HAP-1 (cell line): ENCODE results near the gene ITFG1.
"Not testable (repeated sequence)": the region's sequence is repeated elsewhere in the genome, so short reads cannot be mapped to it uniquely, and the experiment has no call there.

Experiments
- DNase-seq, 2 experiments: peaks; one replicate each; pipeline ENCODE4 v3.0.0-alpha.2; 2016 to 2020; ENCODE audit warnings: low spot score in 2 of 2
- H3K27me3 ChIP-seq: fragments of 250-450 bp; sonication (Bioruptor Pico); 2 replicates; pipeline ENCODE4 v1.5.1; 2020; ENCODE audit warnings: low read depth, mild to moderate bottlenecking, moderate library complexity
- H3K36me3 ChIP-seq: fragments of 250-450 bp; sonication (Bioruptor Pico); replicated peaks from 2 replicates; pipeline ENCODE4 v1.5.1; 2020; ENCODE audit warnings: mild to moderate bottlenecking
- H3K4me1 ChIP-seq: fragments of 250-450 bp; sonication (Bioruptor Pico); 2 replicates; pipeline ENCODE4 v1.5.1; 2020; ENCODE audit warnings: mild to moderate bottlenecking
- H3K4me3 ChIP-seq: fragments of 250-450 bp; sonication (Bioruptor Pico); 2 replicates; pipeline ENCODE4 v1.5.1; 2020; ENCODE audit warnings: mild to moderate bottlenecking, moderate library complexity
- H3K9me3 ChIP-seq: fragments of 250-450 bp; sonication (Bioruptor Pico); 2 replicates; pipeline ENCODE4 v1.5.1; 2020; ENCODE audit warnings: mild to moderate bottlenecking, moderate library complexity
- in situ Hi-C: fragments of 300-500 bp; cut with MboI; formaldehyde crosslinking; loops from 3 replicates; pipeline ENCODE4 v1.14.3; 2020; ENCODE audit warnings: low sequenced_read_pairs, inconsistent platforms, mixed read lengths

The ITFG1 gene

GRCh38 chr16:47465919-47466630 lies 5.2 kb upstream of the ITFG1 start:
- no peaks in the 10 kb centered on the region for H3K9me3 ChIP-seq
- H3K4me3 ChIP-seq = no peak overlapping the region
- H3K27me3 ChIP-seq = no peaks in the 10 kb centered on the region
- peaks cover 35% of the 10 kb centered on the region for H3K4me1 ChIP-seq
- in situ Hi-C loops = no loop called here
- no peak for DNase-seq
- H3K36me3 ChIP-seq = no peaks in the 10 kb centered on the region; the same call in 1 of the 2 replicates

- peak; percentile 63 to 76 for DNase-seq
- peak overlapping the region; percentile 0; the same call in 1 of the 2 replicates for H3K4me3 ChIP-seq
- in situ Hi-C loops = no loop called here
- H3K27me3 ChIP-seq = no peaks in the 10 kb centered on the region
- peaks cover 33% of the 10 kb centered on the region for H3K4me1 ChIP-seq
- no peaks in the 10 kb centered on the region for H3K9me3 ChIP-seq
- 0 out of 2 replicates have a peak, but pooled peaks cover 2% of the 10 kb centered on the region for H3K36me3 ChIP-seq
Observed at GRCh38 chr16:47463771-47464624, 3.1 kb upstream of the ITFG1 start.

GRCh38 chr16:47461598-47462266 lies 869 bp upstream of the ITFG1 start:
- peak; percentile 53 to 79 for DNase-seq
- in situ Hi-C loops = no loop called here
- H3K9me3 ChIP-seq = no peaks in the 10 kb centered on the region
- H3K4me3 ChIP-seq = peak overlapping the region; percentile 84
- H3K27me3 ChIP-seq = no peaks in the 10 kb centered on the region
- H3K4me1 ChIP-seq = peaks cover 31% of the 10 kb centered on the region
- peaks cover 14% of the 10 kb centered on the region for H3K36me3 ChIP-seq

GRCh38 chr16:47460359-47460710 lies 528 bp downstream of the ITFG1 start:
- peaks cover 29% of the 10 kb centered on the region for H3K4me1 ChIP-seq
- H3K9me3 ChIP-seq = no peaks in the 10 kb centered on the region
- in situ Hi-C loops = no loop called here
- peaks cover 14% of the 10 kb centered on the region for H3K36me3 ChIP-seq
- DNase-seq = no peak
- no peaks in the 10 kb centered on the region for H3K27me3 ChIP-seq
- H3K4me3 ChIP-seq = peak overlapping the region; percentile 84

GRCh38 chr16:47459603-47460002 lies 1.3 kb downstream of the ITFG1 start:
- H3K4me3 ChIP-seq = peak overlapping the region; percentile 84
- no peak for DNase-seq
- H3K36me3 ChIP-seq = peaks cover 14% of the 10 kb centered on the region
- H3K27me3 ChIP-seq = no peaks in the 10 kb centered on the region
- in situ Hi-C loops = no loop called here
- no peaks in the 10 kb centered on the region for H3K9me3 ChIP-seq
- peaks cover 22% of the 10 kb centered on the region for H3K4me1 ChIP-seq

GRCh38 chr16:47458331-47458730 lies 2.5 kb downstream of the ITFG1 start:
- Histone ChIP-seq H3K36me3 (peaks cover 24% of the 10 kb centered on the region), H3K4me1 (peaks cover 12% of the 10 kb centered on the region), H3K9me3 (no peaks in the 10 kb centered on the region), H3K27me3 (no peaks in the 10 kb centered on the region), H3K4me3 (no peak overlapping the region)
- no peak for DNase-seq
- in situ Hi-C loops = no loop called here

GRCh38 chr16:47449788-47450187 lies 11.1 kb downstream of the ITFG1 start:
- in situ Hi-C loops = no loop called here
- DNase-seq = no peak
- H3K36me3 ChIP-seq = peaks cover 41% of the 10 kb centered on the region

GRCh38 chr16:47448830-47449575 lies 11.9 kb downstream of the ITFG1 start:
- Histone ChIP-seq H3K36me3 (peaks cover 38% of the 10 kb centered on the region), H3K27me3 (no peaks in the 10 kb centered on the region), H3K4me1 (no peaks in the 10 kb centered on the region), H3K9me3 (no peaks in the 10 kb centered on the region), H3K4me3 (no peak overlapping the region)
- DNase-seq = no peak
- in situ Hi-C loops = no loop called here

More at GRCh38 chr16:47449788-47450187, 11.1 kb downstream of the ITFG1 start:
- Histone ChIP-seq H3K27me3 (no peaks in the 10 kb centered on the region), H3K4me1 (no peaks in the 10 kb centered on the region), H3K9me3 (no peaks in the 10 kb centered on the region), H3K4me3 (no peak overlapping the region)

- Histone ChIP-seq H3K9me3 (no peaks in the 10 kb centered on the region), H3K27me3 (no peaks in the 10 kb centered on the region), H3K4me1 (no peaks in the 10 kb centered on the region), H3K4me3 (no peak overlapping the region), H3K36me3 (peaks cover 12% of the 10 kb centered on the region)
- DNase-seq = no peak
- in situ Hi-C loops = no loop called here
Observed at GRCh38 chr16:47446431-47446830, 14.4 kb downstream of the ITFG1 start.

GRCh38 chr16:47442884-47443283 lies 18.0 kb downstream of the ITFG1 start:
- H3K27me3 ChIP-seq, H3K4me1 ChIP-seq, H3K4me3 ChIP-seq, DNase-seq, in situ Hi-C loops, H3K36me3 ChIP-seq, H3K9me3 ChIP-seq: not testable (repeated sequence)

GRCh38 chr16:47440066-47440465 lies 20.8 kb downstream of the ITFG1 start:
- H3K4me3 ChIP-seq, H3K27me3 ChIP-seq, H3K9me3 ChIP-seq, H3K36me3 ChIP-seq, DNase-seq, in situ Hi-C loops, H3K4me1 ChIP-seq: not testable (repeated sequence)

GRCh38 chr16:47434274-47434673 lies 26.6 kb downstream of the ITFG1 start:
- H3K4me1 ChIP-seq, H3K9me3 ChIP-seq, DNase-seq, H3K36me3 ChIP-seq, in situ Hi-C loops, H3K27me3 ChIP-seq, H3K4me3 ChIP-seq: not testable (repeated sequence)

- H3K27me3 ChIP-seq = no peaks in the 10 kb centered on the region
- no peak overlapping the region for H3K4me3 ChIP-seq
- DNase-seq = no peak
- in situ Hi-C loops = no loop called here
- H3K9me3 ChIP-seq = no peaks in the 10 kb centered on the region
- no peaks in the 10 kb centered on the region; the same call in 1 of the 2 replicates for H3K36me3 ChIP-seq
- H3K4me1 ChIP-seq = peaks cover 3% of the 10 kb centered on the region; the same call in 1 of the 2 replicates
Observed at GRCh38 chr16:47431960-47432359, 28.9 kb downstream of the ITFG1 start.
